A549 (cell line): Measurements from ENCODE around the gene TFDP2.

ENCODE experiments used
- BHLHE40 ChIP-seq: IDR thresholded peaks from 2 replicates; pipeline ENCODE4 v1.6.1; 2012; ENCODE audit warnings: low read depth, low read length, inconsistent platforms
- CHD4 ChIP-seq: fragments of 200-600 bp; sonication (generic); IDR thresholded peaks from 2 replicates; pipeline ENCODE4 v1.6.1; 2016; ENCODE audit warnings: antibody characterized with exemption, mild to moderate bottlenecking, borderline replicate concordance
- EP300 ChIP-seq, 2 experiments: fragments of >200 bp; sonication (Bioruptor Twin); formaldehyde crosslinking; IDR thresholded peaks; 2 replicates in 1 of 2; 3 replicates in 1 of 2; pipeline ENCODE4 v1.6.1; 2016 to 2017
- FOSL2 ChIP-seq, 2 experiments: fragments of 450-650 bp in 1 of 2; fragments of >200 bp in 1 of 2; sonication (Bioruptor Twin) in 1 of 2; formaldehyde crosslinking; IDR thresholded peaks; 2 replicates each; pipeline versions ENCODE4 v1.5.0 to v1.6.1; 2016 to 2020; ENCODE audit warnings: mild to moderate bottlenecking in 1 of 2, moderate library complexity in 1 of 2
- HEYL ChIP-seq: fragments of 250-450 bp; sonication (Bioruptor Pico); IDR thresholded peaks from 2 replicates; pipeline ENCODE4 v1.8.0; 2021; ENCODE audit warnings: mild to moderate bottlenecking, moderate library complexity
- POLR2A ChIP-seq: IDR thresholded peaks from 2 replicates; pipeline ENCODE4 v1.6.1; 2012; ENCODE audit warnings: mild to moderate bottlenecking, low read length
- POLR2AphosphoS2 ChIP-seq: conservative IDR thresholded peaks from 2 replicates; pipeline ENCODE4 v1.6.1; 2012; ENCODE audit warnings: low read length, improper control_type of control experiment, inconsistent platforms
- RCOR1 ChIP-seq: fragments of 150-350 bp; IDR thresholded peaks from 2 replicates; pipeline ENCODE4 v1.6.1; 2014; ENCODE audit warnings: antibody characterized with exemption, low read length, low read depth
- TFCP2L1 ChIP-seq: fragments of 250-450 bp; sonication (Bioruptor Pico); IDR thresholded peaks from 2 replicates; pipeline ENCODE4 v1.5.0; 2021; ENCODE audit warnings: mild to moderate bottlenecking
- TP53 ChIP-seq: fragments of 250-450 bp; sonication (Bioruptor Pico); IDR thresholded peaks from 2 replicates; pipeline ENCODE4 v1.5.0; 2021; ENCODE audit warnings: mild to moderate bottlenecking, moderate library complexity
- TF ChIP-seq, protein P1 (sequence below): fragments of >200 bp; sonication (Bioruptor Twin); formaldehyde crosslinking; IDR thresholded peaks from 3 replicates; pipeline ENCODE4 v1.5.1; 2016
- TF ChIP-seq, protein P2 (sequence below): IDR thresholded peaks from 2 replicates; pipeline ENCODE4 v1.6.1; 2012

DNA sequence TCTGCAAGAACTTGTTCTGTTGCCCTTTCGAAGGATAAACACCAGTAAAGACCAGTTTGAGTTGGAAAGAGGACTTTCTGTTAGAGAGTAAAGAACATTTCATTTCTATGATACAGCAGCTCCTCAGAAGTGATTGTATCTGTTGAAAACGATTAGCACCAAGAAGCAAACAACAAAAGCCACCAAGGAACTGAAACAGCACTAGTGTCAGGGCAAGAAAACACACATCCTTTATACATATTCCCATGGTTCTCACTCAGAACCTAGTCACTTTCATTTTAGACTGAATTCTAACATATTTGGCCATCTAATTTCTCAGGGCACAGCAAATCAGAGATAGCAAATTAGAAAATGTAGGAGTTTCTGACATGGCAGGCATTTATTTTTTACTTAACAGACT is 156.8 kb downstream of the TFDP2 start:
- TF ChIP-seq EP300 (IDR thresholded peaks at IDR 0.05): no peak
- TF ChIP-seq, protein P1, sequence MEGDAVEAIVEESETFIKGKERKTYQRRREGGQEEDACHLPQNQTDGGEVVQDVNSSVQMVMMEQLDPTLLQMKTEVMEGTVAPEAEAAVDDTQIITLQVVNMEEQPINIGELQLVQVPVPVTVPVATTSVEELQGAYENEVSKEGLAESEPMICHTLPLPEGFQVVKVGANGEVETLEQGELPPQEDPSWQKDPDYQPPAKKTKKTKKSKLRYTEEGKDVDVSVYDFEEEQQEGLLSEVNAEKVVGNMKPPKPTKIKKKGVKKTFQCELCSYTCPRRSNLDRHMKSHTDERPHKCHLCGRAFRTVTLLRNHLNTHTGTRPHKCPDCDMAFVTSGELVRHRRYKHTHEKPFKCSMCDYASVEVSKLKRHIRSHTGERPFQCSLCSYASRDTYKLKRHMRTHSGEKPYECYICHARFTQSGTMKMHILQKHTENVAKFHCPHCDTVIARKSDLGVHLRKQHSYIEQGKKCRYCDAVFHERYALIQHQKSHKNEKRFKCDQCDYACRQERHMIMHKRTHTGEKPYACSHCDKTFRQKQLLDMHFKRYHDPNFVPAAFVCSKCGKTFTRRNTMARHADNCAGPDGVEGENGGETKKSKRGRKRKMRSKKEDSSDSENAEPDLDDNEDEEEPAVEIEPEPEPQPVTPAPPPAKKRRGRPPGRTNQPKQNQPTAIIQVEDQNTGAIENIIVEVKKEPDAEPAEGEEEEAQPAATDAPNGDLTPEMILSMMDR: no peak
- TF ChIP-seq BHLHE40: no peak
- TF ChIP-seq, protein P2, sequence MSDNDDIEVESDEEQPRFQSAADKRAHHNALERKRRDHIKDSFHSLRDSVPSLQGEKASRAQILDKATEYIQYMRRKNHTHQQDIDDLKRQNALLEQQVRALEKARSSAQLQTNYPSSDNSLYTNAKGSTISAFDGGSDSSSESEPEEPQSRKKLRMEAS: no peak
- no peak for TF ChIP-seq TFCP2L1
- TF ChIP-seq HEYL (CRISPR knock-in tag): no peak
- no peak for TF ChIP-seq POLR2A
- no peak for TF ChIP-seq TP53 (CRISPR knock-in tag)
- TF ChIP-seq RCOR1: no peak
- no peak for TF ChIP-seq POLR2AphosphoS2
- no peak for TF ChIP-seq CHD4
- TF ChIP-seq FOSL2 (IDR thresholded peaks at IDR 0.05): no peak
- no peak for TF ChIP-seq FOSL2 (CRISPR knock-in tag; IDR thresholded peaks at IDR 0.05)
